Mesenchymal stem cell (in vitro differentiated cells and primary cell): ENCODE measurements around the gene KIF17.

Source experiments
- DNase-seq: peaks from one replicate; pipeline ENCODE4 v3.0.0-alpha.2; 2013
- H2AFZ ChIP-seq: one replicate; pipeline ENCODE4 v1.6.1; 2013; ENCODE audit warnings: low read depth, mild to moderate bottlenecking, control low read depth, inconsistent platforms, low read length, moderate library complexity
- H2AK5ac ChIP-seq: 2 replicates; pipeline ENCODE4 v1.6.1; 2013; ENCODE audit warnings: low read length, moderate library complexity, mild to moderate bottlenecking, inconsistent platforms; ENCODE audit not compliant: severe bottlenecking
- H2BK120ac ChIP-seq: one replicate; pipeline ENCODE4 v1.6.1; 2013; ENCODE audit warnings: low read depth, mild to moderate bottlenecking, inconsistent platforms, low read length, moderate library complexity
- H2BK12ac ChIP-seq, 2 experiments: one replicate each; pipeline ENCODE4 v1.6.1; 2013; ENCODE audit warnings: inconsistent platforms in 2 of 2, low read length in 2 of 2, mild to moderate bottlenecking in 2 of 2, moderate library complexity in 2 of 2, control low read depth in 1 of 2
- H2BK15ac ChIP-seq: one replicate; pipeline ENCODE4 v1.6.1; 2013; ENCODE audit warnings: mild to moderate bottlenecking, low read depth, inconsistent platforms; ENCODE audit not compliant: poor library complexity, severe bottlenecking
- H2BK5ac ChIP-seq: 2 replicates; pipeline ENCODE4 v1.6.1; 2013; ENCODE audit warnings: low read depth, mild to moderate bottlenecking, low read length, control low read depth, inconsistent platforms; ENCODE audit not compliant: poor library complexity, severe bottlenecking
- H3K14ac ChIP-seq, 2 experiments: one replicate each; pipeline ENCODE4 v1.6.1; 2013; ENCODE audit warnings: inconsistent platforms in 2 of 2, low read length in 2 of 2, control low read depth in 1 of 2, mild to moderate bottlenecking in 1 of 2, moderate library complexity in 1 of 2
- H3K18ac ChIP-seq, 2 experiments: one replicate each; pipeline ENCODE4 v1.6.1; 2013; ENCODE audit warnings: inconsistent platforms in 2 of 2, low read length in 2 of 2, control low read depth in 1 of 2, low read depth in 1 of 2, mild to moderate bottlenecking in 1 of 2
- H3K23ac ChIP-seq, 2 experiments: one replicate each; pipeline ENCODE4 v1.6.1; 2013; ENCODE audit warnings: inconsistent platforms in 2 of 2, low read length in 2 of 2, mild to moderate bottlenecking in 2 of 2, moderate library complexity in 2 of 2, control low read depth in 1 of 2
- H3K27ac ChIP-seq: 2 replicates; pipeline ENCODE4 v1.5.1; 2013; ENCODE audit warnings: mild to moderate bottlenecking, moderate library complexity, low read length, control low read depth, inconsistent platforms; ENCODE audit not compliant: poor library complexity, severe bottlenecking
- H3K27me3 ChIP-seq, 2 experiments: 2 replicates each; pipeline versions ENCODE4 v1.6.1 to v1.7.0; 2013; ENCODE audit warnings: low read length in 2 of 2, mild to moderate bottlenecking in 2 of 2, moderate library complexity in 2 of 2, control low read depth in 1 of 2, inconsistent platforms in 1 of 2; ENCODE audit not compliant: control insufficient read depth in 1 of 2, insufficient read depth in 1 of 2
- H3K36me3 ChIP-seq, 2 experiments: 2 replicates each; pipeline versions ENCODE4 v1.6.1 to v1.7.0; 2013; ENCODE audit warnings: low read length in 2 of 2, control low read depth in 1 of 2, inconsistent platforms in 1 of 2, low read depth in 1 of 2, mild to moderate bottlenecking in 1 of 2; ENCODE audit not compliant: insufficient read depth in 2 of 2, control insufficient read depth in 1 of 2
- H3K4ac ChIP-seq, 2 experiments: one replicate each; pipeline ENCODE4 v1.6.1; 2013; ENCODE audit warnings: inconsistent platforms in 2 of 2, low read length in 2 of 2, mild to moderate bottlenecking in 2 of 2, moderate library complexity in 2 of 2, control low read depth in 1 of 2, low read depth in 1 of 2
- H3K4me1 ChIP-seq: 2 replicates; pipeline ENCODE4 v1.6.1; 2013; ENCODE audit warnings: low read depth, low read length, control low read depth; ENCODE audit not compliant: control insufficient read depth, insufficient read depth
- H3K4me2 ChIP-seq: 2 replicates; pipeline ENCODE4 v1.6.1; 2013; ENCODE audit warnings: low read length, mild to moderate bottlenecking, inconsistent platforms; ENCODE audit not compliant: poor library complexity, severe bottlenecking
- H3K4me3 ChIP-seq, 2 experiments: 2 replicates each; pipeline versions ENCODE4 v1.5.1 to v1.7.0; 2013; ENCODE audit warnings: low read length in 2 of 2, mild to moderate bottlenecking in 2 of 2, control low read depth in 1 of 2, low read depth in 1 of 2; ENCODE audit not compliant: insufficient read depth in 1 of 2
- H3K79me1 ChIP-seq: replicated peaks from 2 replicates; pipeline ENCODE4 v1.6.1; 2013; ENCODE audit warnings: mild to moderate bottlenecking, control low read depth, low read length, inconsistent platforms; ENCODE audit not compliant: poor library complexity, severe bottlenecking
- H3K9ac ChIP-seq: 2 replicates; pipeline ENCODE4 v1.7.0; 2013; ENCODE audit warnings: mild to moderate bottlenecking, low read length, moderate library complexity
- H3K9me3 ChIP-seq: 2 replicates; pipeline ENCODE4 v1.7.0; 2013; ENCODE audit warnings: mild to moderate bottlenecking, low read length; ENCODE audit not compliant: control insufficient read depth
- H4K8ac ChIP-seq: one replicate; pipeline ENCODE4 v1.6.1; 2013; ENCODE audit warnings: inconsistent platforms, mild to moderate bottlenecking, low read length, moderate library complexity
- H4K91ac ChIP-seq: one replicate; pipeline ENCODE4 v1.6.1; 2013; ENCODE audit warnings: mild to moderate bottlenecking, low read length, inconsistent platforms
- WGBS: methylation state at CpG from one replicate; pipeline ENCODE4 v1.1.7; 2013; ENCODE audit warnings: mixed read lengths; 5-methylcytosine and 5-hydroxymethylcytosine counted together

The KIF17 gene

GRCh38 chr1:20753589-20753988 lies 35.8 kb upstream of the KIF17 start:
- H2BK12ac ChIP-seq = no peak overlapping the region
- H3K4me1 ChIP-seq = no peaks in the 10 kb centered on the region
- H3K4me2 ChIP-seq = no peak overlapping the region
- 40% methylated on average over 1 of the region's 3 CpGs for WGBS
- H3K79me1 ChIP-seq = peaks cover 19% of the 10 kb centered on the region
- H3K27me3 ChIP-seq = no peaks in the 10 kb centered on the region
- no peak overlapping the region for H2BK15ac ChIP-seq
- peaks cover 41 to 88% of the 10 kb centered on the region in 2 experiments for H3K36me3 ChIP-seq
- H3K23ac ChIP-seq = no peak overlapping the region
- H2BK120ac ChIP-seq = no peak overlapping the region
- H2AK5ac ChIP-seq = no peak overlapping the region
- H3K18ac ChIP-seq = no peak overlapping the region
- H2BK5ac ChIP-seq = no peak overlapping the region
- H3K27ac ChIP-seq = no peak overlapping the region
- H3K14ac ChIP-seq = no peak overlapping the region
- H3K9ac ChIP-seq = no peak overlapping the region
- DNase-seq = peak; percentile 40
- no peaks in the 10 kb centered on the region for H3K9me3 ChIP-seq
- no peak overlapping the region for H4K8ac ChIP-seq
- H4K91ac ChIP-seq = no peak overlapping the region
- H3K4me3 ChIP-seq = no peak overlapping the region
- H2AFZ ChIP-seq = no peak overlapping the region
- no peak overlapping the region for H3K4ac ChIP-seq

- no peak overlapping the region for H3K4ac ChIP-seq
- H3K36me3 ChIP-seq = peaks cover 30 to 91% of the 10 kb centered on the region in 2 experiments
- no peak overlapping the region for H2BK5ac ChIP-seq
- H4K91ac ChIP-seq = no peak overlapping the region
- H3K14ac ChIP-seq = no peak overlapping the region
- no peak overlapping the region for H3K9ac ChIP-seq
- no peaks in the 10 kb centered on the region for H3K27me3 ChIP-seq
- no peak overlapping the region for H3K23ac ChIP-seq
- 95% methylated on average over 1 of the region's 3 CpGs for WGBS
- no peak overlapping the region for H4K8ac ChIP-seq
- DNase-seq = no peak
- peaks cover 17% of the 10 kb centered on the region for H3K79me1 ChIP-seq
- no peak overlapping the region for H3K27ac ChIP-seq
- H2BK120ac ChIP-seq = no peak overlapping the region
- H3K4me3 ChIP-seq = no peak overlapping the region
- no peak overlapping the region for H2BK15ac ChIP-seq
- no peak overlapping the region for H2AFZ ChIP-seq
- H3K4me2 ChIP-seq = no peak overlapping the region
- H2BK12ac ChIP-seq = no peak overlapping the region
- no peaks in the 10 kb centered on the region for H3K4me1 ChIP-seq
- H3K18ac ChIP-seq = no peak overlapping the region
- no peak overlapping the region for H2AK5ac ChIP-seq
- no peaks in the 10 kb centered on the region for H3K9me3 ChIP-seq
Measured at GRCh38 chr1:20751462-20751990, 33.7 kb upstream of the KIF17 start.

GRCh38 chr1:20742671-20743070 lies 24.9 kb upstream of the KIF17 start:
- Histone ChIP-seq H3K4me2 (no peak overlapping the region), H4K8ac (no peak overlapping the region), H3K4me1 (peaks cover 3% of the 10 kb centered on the region), H3K27me3 (no peaks in the 10 kb centered on the region), H3K14ac (no peak overlapping the region), H3K9me3 (no peaks in the 10 kb centered on the region), H3K9ac (peak overlapping the region; percentile 40), H3K4me3 (no peak overlapping the region), H2BK15ac (no peak overlapping the region), H3K36me3 (peaks cover 20 to 88% of the 10 kb centered on the region in 2 experiments), H2AK5ac (no peak overlapping the region), H2AFZ (no peak overlapping the region), H3K27ac (no peak overlapping the region), H3K18ac (no peak overlapping the region), H2BK120ac (no peak overlapping the region), H2BK5ac (no peak overlapping the region), H3K4ac (no peak overlapping the region), H2BK12ac (no peak overlapping the region), H3K79me1 (peaks cover 12% of the 10 kb centered on the region), H4K91ac (no peak overlapping the region), H3K23ac (no peak overlapping the region)
- DNase-seq = no peak

GRCh38 chr1:20740781-20741180 lies 23.0 kb upstream of the KIF17 start:
- no peak overlapping the region for H3K4me3 ChIP-seq
- no peak overlapping the region for H3K18ac ChIP-seq
- H3K4ac ChIP-seq = no peak overlapping the region
- no peak for DNase-seq
- no CpG with 5 or more reads among the region's 2 CpGs for WGBS
- no peak overlapping the region for H2AK5ac ChIP-seq
- no peak overlapping the region for H2BK5ac ChIP-seq
- H3K79me1 ChIP-seq = peaks cover 14% of the 10 kb centered on the region
- no peak overlapping the region for H2AFZ ChIP-seq
- no peak overlapping the region for H2BK120ac ChIP-seq
- no peaks in the 10 kb centered on the region for H3K27me3 ChIP-seq
- no peak overlapping the region for H4K8ac ChIP-seq
- no peak overlapping the region for H3K4me2 ChIP-seq
- H3K4me1 ChIP-seq = peaks cover 3% of the 10 kb centered on the region
- H4K91ac ChIP-seq = no peak overlapping the region
- H3K36me3 ChIP-seq = peaks cover 21 to 83% of the 10 kb centered on the region in 2 experiments
- H3K9ac ChIP-seq = no peak overlapping the region
- H3K27ac ChIP-seq = no peak overlapping the region
- H3K14ac ChIP-seq = no peak overlapping the region
- no peak overlapping the region for H2BK12ac ChIP-seq
- no peak overlapping the region for H3K23ac ChIP-seq
- no peak overlapping the region for H2BK15ac ChIP-seq
- H3K9me3 ChIP-seq = no peaks in the 10 kb centered on the region
